Heart left ventricle (tissue), 13 donors: ENCODE data around the gene DOK7.

Experiments used
- POLR2A ChIP-seq, 2 donors: fragments of 450-650 bp; IDR thresholded peaks; one replicate each; pipeline ENCODE4 v1.6.1; 2017; ENCODE audit warnings: antibody characterized with exemption in 2 of 2, mild to moderate bottlenecking in 2 of 2, moderate library complexity in 2 of 2
- TF ChIP-seq, protein P1 (sequence below), 12 donors: fragments of 200-600 bp; sonication (generic) in 4 of 12; IDR thresholded peaks; one replicate each; pipeline versions ENCODE4 v1.5.0 to v1.8.0; 2018 to 2022; ENCODE audit warnings: antibody characterized with exemption in 12 of 12, mild to moderate bottlenecking in 5 of 12
- donor health status: ischemic (EF 13 %, LVEDD 7.1; RV severe dilation, severe dysfunction).
- donor health status: DM: no; HTN: yes; CAD: no.
- donor health status: DM: no; HTN: no; CAD: no.
- donor health status: ischemic (EF 25% LVEDD 6.9; RV normal size, moderate dysfunction).
- donor health status: ischemic (EF 25% LVEDD 5.7; RV mildly dilated, moderate dysfunction).
- donor health status: ischemic (EF 35%, LVEDD 5.7; RV mildly dilated, moderate dysfunction).
- donor health status: nonischemic (EF 11% LVEDD 7.7; RV severe dilation, severe dysfunction).
- donor health status: DM: yes; HTN: yes; CAD: no.
- donor health status: PGD.
- donor health status: ischemic (EF 29% LVEDD 5.4; RV normal size, mild dysfunction).
- donor health status: nonischemic (EF 23%, LVEDD 6.1; RV moderate dilation, normal function).

DNA sequence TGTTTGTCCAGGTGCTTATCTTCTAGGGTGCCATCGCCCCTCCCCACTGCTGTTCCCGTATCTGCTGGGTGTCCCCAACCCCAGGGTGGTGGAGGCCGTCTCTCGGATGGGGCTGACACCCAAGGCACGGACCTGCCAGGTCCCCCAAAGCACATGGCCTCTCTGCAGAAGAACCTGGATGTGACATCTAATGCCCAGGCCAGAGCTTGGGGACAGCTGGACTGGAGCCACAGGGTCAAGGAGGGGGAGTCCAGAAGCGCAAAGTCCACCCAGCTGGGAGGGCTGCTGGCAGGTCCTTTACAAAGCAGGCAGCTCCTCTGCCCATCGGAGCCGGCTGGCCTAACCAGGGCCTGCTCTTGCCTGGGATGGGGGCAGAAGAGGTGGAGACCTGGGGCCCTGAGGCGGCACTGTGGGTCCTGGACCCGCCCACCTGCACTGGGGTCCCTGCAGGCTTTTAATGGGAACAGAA lies 751 bp upstream of the DOK7 start:
- TF ChIP-seq, protein P1, sequence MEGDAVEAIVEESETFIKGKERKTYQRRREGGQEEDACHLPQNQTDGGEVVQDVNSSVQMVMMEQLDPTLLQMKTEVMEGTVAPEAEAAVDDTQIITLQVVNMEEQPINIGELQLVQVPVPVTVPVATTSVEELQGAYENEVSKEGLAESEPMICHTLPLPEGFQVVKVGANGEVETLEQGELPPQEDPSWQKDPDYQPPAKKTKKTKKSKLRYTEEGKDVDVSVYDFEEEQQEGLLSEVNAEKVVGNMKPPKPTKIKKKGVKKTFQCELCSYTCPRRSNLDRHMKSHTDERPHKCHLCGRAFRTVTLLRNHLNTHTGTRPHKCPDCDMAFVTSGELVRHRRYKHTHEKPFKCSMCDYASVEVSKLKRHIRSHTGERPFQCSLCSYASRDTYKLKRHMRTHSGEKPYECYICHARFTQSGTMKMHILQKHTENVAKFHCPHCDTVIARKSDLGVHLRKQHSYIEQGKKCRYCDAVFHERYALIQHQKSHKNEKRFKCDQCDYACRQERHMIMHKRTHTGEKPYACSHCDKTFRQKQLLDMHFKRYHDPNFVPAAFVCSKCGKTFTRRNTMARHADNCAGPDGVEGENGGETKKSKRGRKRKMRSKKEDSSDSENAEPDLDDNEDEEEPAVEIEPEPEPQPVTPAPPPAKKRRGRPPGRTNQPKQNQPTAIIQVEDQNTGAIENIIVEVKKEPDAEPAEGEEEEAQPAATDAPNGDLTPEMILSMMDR (IDR thresholded peaks at IDR 0.05) = no peak
- no peak for TF ChIP-seq POLR2A (IDR thresholded peaks at IDR 0.05)
